DOHH2 (cell line): ENCODE data around the gene PKD1L1.

Experiments
- H3F3A ChIP-seq: fragments of 200-600 bp; sonication (generic), shearing (Covaris generic); 2 replicates; pipeline ENCODE4 v1.6.0; 2016; ENCODE audit warnings: antibody characterized with exemption, mild to moderate bottlenecking; ENCODE audit not compliant: control insufficient read depth, insufficient read depth
- H3K27ac ChIP-seq: fragments of 200-600 bp; sonication (generic); 2 replicates; pipeline ENCODE4 v1.5.1; 2014; ENCODE audit warnings: low read depth, mild to moderate bottlenecking, low read length, moderate library complexity
- H3K27me3 ChIP-seq: fragments of 200-600 bp; sonication (generic); 2 replicates; pipeline ENCODE4 v1.6.1; 2014; ENCODE audit warnings: mild to moderate bottlenecking, low read length, mixed read lengths; ENCODE audit not compliant: control insufficient read depth
- H3K36me3 ChIP-seq: fragments of 200-600 bp; sonication (generic); 2 replicates; pipeline ENCODE4 v1.6.1; 2014; ENCODE audit warnings: mild to moderate bottlenecking, low read length, moderate library complexity, mixed read lengths; ENCODE audit not compliant: control insufficient read depth
- H3K4me1 ChIP-seq: fragments of 200-600 bp; sonication (generic); 2 replicates; pipeline ENCODE4 v1.6.1; 2014; ENCODE audit warnings: mild to moderate bottlenecking, low read length, mixed read lengths; ENCODE audit not compliant: control insufficient read depth
- H3K4me2 ChIP-seq: fragments of 200-600 bp; sonication (generic); 2 replicates; pipeline ENCODE4 v1.6.0; 2014; ENCODE audit warnings: mild to moderate bottlenecking, low read length, moderate library complexity
- H3K4me3 ChIP-seq: fragments of 200-600 bp; sonication (generic); 2 replicates; pipeline ENCODE4 v1.5.1; 2014; ENCODE audit warnings: mild to moderate bottlenecking, low read length, mixed read lengths
- H3K79me2 ChIP-seq: fragments of 200-600 bp; sonication (generic); 2 replicates; pipeline ENCODE4 v1.6.1; 2014; ENCODE audit warnings: mild to moderate bottlenecking, low read length, mixed read lengths; ENCODE audit not compliant: control insufficient read depth
- H3K9me2 ChIP-seq: fragments of 200-600 bp; sonication (generic); replicated peaks from 2 replicates; pipeline ENCODE4 v1.6.1; 2014; ENCODE audit warnings: mild to moderate bottlenecking, low read length, mixed read lengths; ENCODE audit not compliant: control insufficient read depth
- H3K9me3 ChIP-seq: fragments of 200-600 bp; sonication (generic); 2 replicates; pipeline ENCODE4 v1.6.1; 2014; ENCODE audit warnings: antibody characterized with exemption, low read length, mixed read lengths; ENCODE audit not compliant: control insufficient read depth, insufficient read depth
- H4K20me1 ChIP-seq: fragments of 200-600 bp; sonication (generic); 2 replicates; pipeline ENCODE4 v1.6.0; 2014; ENCODE audit warnings: low read depth, mild to moderate bottlenecking, antibody characterized with exemption, low read length, moderate library complexity; ENCODE audit not compliant: control insufficient read depth, insufficient read depth
- CTCF ChIP-seq: fragments of 200-600 bp; sonication (generic); IDR thresholded peaks from one replicate; pipeline ENCODE4 v1.5.1; 2014; ENCODE audit warnings: antibody characterized with exemption, mild to moderate bottlenecking, low read depth, low read length; ENCODE audit not compliant: poor library complexity, severe bottlenecking
- EZH2phosphoT487 ChIP-seq: fragments of 200-600 bp; sonication (generic); IDR thresholded peaks from 2 replicates; pipeline ENCODE4 v1.6.1; 2017; ENCODE audit warnings: borderline replicate concordance, mild to moderate bottlenecking, antibody characterized with exemption, low read length, moderate library complexity, mixed read lengths

The PKD1L1 gene

GRCh38 chr7:47748041-47748440, 200.2 kb downstream of the PKD1L1 start:
- no peaks in the 10 kb centered on the region for H3K27me3 ChIP-seq
- TF ChIP-seq CTCF (no peak), EZH2phosphoT487 (no peak)
- H3K9me2 ChIP-seq, result no peaks in the 10 kb centered on the region
- 0 out of 2 replicates have a peak, but pooled peaks cover 9% of the 10 kb centered on the region for H3F3A ChIP-seq
- H3K4me3 ChIP-seq, result no peak overlapping the region
- no peaks in the 10 kb centered on the region for H4K20me1 ChIP-seq
- no peaks in the 10 kb centered on the region for H3K36me3 ChIP-seq
- H3K4me1 ChIP-seq, result peaks cover 6% of the 10 kb centered on the region; the same call in 1 of the 2 replicates
- H3K4me2 ChIP-seq, result no peak overlapping the region
- peaks cover 13% of the 10 kb centered on the region for H3K9me3 ChIP-seq
- no peaks in the 10 kb centered on the region for H3K79me2 ChIP-seq
- no peak overlapping the region for H3K27ac ChIP-seq

- Histone ChIP-seq H3K27ac (no peak overlapping the region), H3K27me3 (no peaks in the 10 kb centered on the region), H3K79me2 (no peaks in the 10 kb centered on the region), H3F3A (0 out of 2 replicates have a peak, but pooled peaks cover 11% of the 10 kb centered on the region), H3K4me2 (no peak overlapping the region), H4K20me1 (no peaks in the 10 kb centered on the region), H3K36me3 (no peaks in the 10 kb centered on the region), H3K4me1 (peaks cover 6% of the 10 kb centered on the region; the same call in 1 of the 2 replicates), H3K9me3 (peaks cover 12% of the 10 kb centered on the region), H3K4me3 (no peak overlapping the region), H3K9me2 (no peaks in the 10 kb centered on the region)
- no peak for TF ChIP-seq CTCF
- TF ChIP-seq EZH2phosphoT487, result no peak
Measured at GRCh38 chr7:47747160-47747559, 201.1 kb downstream of the PKD1L1 start.

GRCh38 chr7:47746468-47746867, 201.8 kb downstream of the PKD1L1 start:
- Histone ChIP-seq H3K9me3 (peaks cover 5% of the 10 kb centered on the region), H3K36me3 (no peaks in the 10 kb centered on the region), H3K4me2 (no peak overlapping the region), H3K79me2 (no peaks in the 10 kb centered on the region), H3K27me3 (no peaks in the 10 kb centered on the region), H3K27ac (no peak overlapping the region), H3K4me3 (no peak overlapping the region), H3K9me2 (no peaks in the 10 kb centered on the region), H3F3A (0 out of 2 replicates have a peak, but pooled peaks cover 11% of the 10 kb centered on the region), H3K4me1 (peaks cover 6% of the 10 kb centered on the region; the same call in 1 of the 2 replicates), H4K20me1 (no peaks in the 10 kb centered on the region)
- no peak for TF ChIP-seq CTCF
- TF ChIP-seq EZH2phosphoT487, result no peak
